Osteocyte (in vitro differentiated cells): ENCODE measurements around the gene PSENEN. TPM values are rescaled to one million over a fixed set of nuclear protein-coding genes. Genes with fewer than 3 reads are reported as not detected.

Experiments used
- DNase-seq: peaks from one replicate; pipeline ENCODE4 v3.0.0; 2021; ENCODE audit warnings: mixed read lengths; ENCODE audit not compliant: unreplicated experiment; ENCODE audit errors: extremely low spot score
- H3K27ac Mint-ChIP-seq: one replicate; pipeline ENCODE4 v1.8.0; 2021; ENCODE audit warnings: mild to moderate bottlenecking, mixed read lengths; ENCODE audit not compliant: unreplicated experiment
- H3K27me3 Mint-ChIP-seq: one replicate; pipeline ENCODE4 v1.8.0; 2021; ENCODE audit warnings: mixed read lengths; ENCODE audit not compliant: unreplicated experiment
- H3K36me3 Mint-ChIP-seq: one replicate; pipeline ENCODE4 v1.8.0; 2021; ENCODE audit warnings: mixed read lengths; ENCODE audit not compliant: unreplicated experiment
- H3K4me1 Mint-ChIP-seq: one replicate; pipeline ENCODE4 v1.8.0; 2021; ENCODE audit warnings: mixed read lengths; ENCODE audit not compliant: unreplicated experiment
- H3K4me3 Mint-ChIP-seq: one replicate; pipeline ENCODE4 v1.8.0; 2021; ENCODE audit warnings: mild to moderate bottlenecking, moderate library complexity, mixed read lengths; ENCODE audit not compliant: unreplicated experiment
- H3K9me3 Mint-ChIP-seq: one replicate; pipeline ENCODE4 v1.8.0; 2021; ENCODE audit warnings: mixed read lengths; ENCODE audit not compliant: unreplicated experiment
- total RNA-seq: library from RNA; stranded (reverse); gene quantifications from 2 replicates; pipeline ENCODE4 v1.2.1, GENCODE V29; 2021
- TF ChIP-seq, protein P1 (sequence below): fragments of 200-600 bp; sonication (generic); IDR thresholded peaks from 2 replicates; pipeline ENCODE4 v1.5.0; 2021; ENCODE audit warnings: antibody characterized with exemption, mild to moderate bottlenecking, moderate library complexity

PSENEN gene
- total RNA-seq, 1 donor from 2014 or later, result 72.6 TPM

DNA sequence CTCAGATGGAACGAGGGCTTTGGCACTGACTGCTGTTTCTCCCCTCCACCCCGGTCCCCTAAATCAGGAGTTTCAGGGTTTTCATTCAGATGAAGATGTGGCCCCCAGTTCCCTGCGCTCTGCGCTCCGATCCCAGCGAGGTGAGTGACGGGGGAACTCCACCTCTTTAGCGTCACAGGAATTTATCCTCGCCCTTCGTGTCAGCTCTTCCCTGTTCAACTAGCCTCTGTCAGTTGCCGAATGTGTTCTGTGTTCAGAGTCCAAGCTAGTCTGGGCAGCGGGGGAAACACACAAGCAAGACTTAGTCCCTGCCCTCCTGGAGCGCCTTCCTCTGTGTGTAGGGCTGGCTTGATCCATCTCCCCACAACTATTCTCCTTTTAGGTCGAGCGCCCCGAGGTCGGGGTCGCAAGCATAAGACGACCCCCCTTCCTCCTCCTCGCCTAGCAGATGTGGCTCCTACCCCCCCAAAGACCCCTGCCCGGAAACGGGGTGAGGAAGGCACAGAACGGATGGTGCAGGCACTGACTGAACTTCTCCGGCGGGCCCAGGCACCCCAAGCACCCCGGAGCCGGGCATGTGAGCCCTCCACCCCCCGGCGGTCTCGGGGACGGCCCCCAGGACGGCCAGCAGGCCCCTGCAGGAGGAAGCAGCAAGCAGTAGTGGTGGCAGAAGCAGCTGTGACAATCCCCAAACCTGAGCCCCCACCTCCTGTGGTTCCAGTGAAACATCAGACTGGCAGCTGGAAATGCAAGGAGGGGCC, 25.9 kb upstream of the PSENEN start:
- DNase-seq, result no peak
- H3K4me3 Mint-ChIP-seq, result peak overlapping the region; percentile 84
- peak overlapping the region; percentile 69 for H3K27ac Mint-ChIP-seq
- peaks cover 23% of the 10 kb centered on the region for H3K36me3 Mint-ChIP-seq
- no peaks in the 10 kb centered on the region for H3K27me3 Mint-ChIP-seq
- no peaks in the 10 kb centered on the region for H3K9me3 Mint-ChIP-seq
- peaks cover 26% of the 10 kb centered on the region for H3K4me1 Mint-ChIP-seq
- TF ChIP-seq, protein P1, sequence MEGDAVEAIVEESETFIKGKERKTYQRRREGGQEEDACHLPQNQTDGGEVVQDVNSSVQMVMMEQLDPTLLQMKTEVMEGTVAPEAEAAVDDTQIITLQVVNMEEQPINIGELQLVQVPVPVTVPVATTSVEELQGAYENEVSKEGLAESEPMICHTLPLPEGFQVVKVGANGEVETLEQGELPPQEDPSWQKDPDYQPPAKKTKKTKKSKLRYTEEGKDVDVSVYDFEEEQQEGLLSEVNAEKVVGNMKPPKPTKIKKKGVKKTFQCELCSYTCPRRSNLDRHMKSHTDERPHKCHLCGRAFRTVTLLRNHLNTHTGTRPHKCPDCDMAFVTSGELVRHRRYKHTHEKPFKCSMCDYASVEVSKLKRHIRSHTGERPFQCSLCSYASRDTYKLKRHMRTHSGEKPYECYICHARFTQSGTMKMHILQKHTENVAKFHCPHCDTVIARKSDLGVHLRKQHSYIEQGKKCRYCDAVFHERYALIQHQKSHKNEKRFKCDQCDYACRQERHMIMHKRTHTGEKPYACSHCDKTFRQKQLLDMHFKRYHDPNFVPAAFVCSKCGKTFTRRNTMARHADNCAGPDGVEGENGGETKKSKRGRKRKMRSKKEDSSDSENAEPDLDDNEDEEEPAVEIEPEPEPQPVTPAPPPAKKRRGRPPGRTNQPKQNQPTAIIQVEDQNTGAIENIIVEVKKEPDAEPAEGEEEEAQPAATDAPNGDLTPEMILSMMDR, result no peak

DNA sequence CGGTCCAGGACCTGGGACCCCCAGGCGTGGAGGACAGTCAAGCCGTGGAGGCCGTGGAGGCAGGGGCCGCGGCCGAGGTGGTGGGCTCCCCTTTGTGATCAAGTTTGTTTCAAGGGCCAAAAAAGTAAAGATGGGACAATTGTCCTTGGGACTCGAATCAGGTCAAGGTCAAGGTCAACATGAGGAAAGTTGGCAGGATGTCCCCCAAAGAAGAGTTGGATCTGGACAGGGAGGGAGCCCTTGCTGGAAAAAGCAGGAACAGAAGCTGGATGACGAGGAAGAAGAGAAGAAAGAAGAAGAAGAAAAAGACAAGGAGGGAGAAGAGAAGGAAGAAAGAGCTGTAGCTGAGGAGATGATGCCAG, 25.3 kb upstream of the PSENEN start:
- H3K36me3 Mint-ChIP-seq, result peaks cover 27% of the 10 kb centered on the region
- H3K4me1 Mint-ChIP-seq, result peaks cover 24% of the 10 kb centered on the region
- no peaks in the 10 kb centered on the region for H3K9me3 Mint-ChIP-seq
- no peak overlapping the region for H3K27ac Mint-ChIP-seq
- H3K4me3 Mint-ChIP-seq, result no peak overlapping the region
- no peak for DNase-seq
- TF ChIP-seq, protein P1, result no peak
- no peaks in the 10 kb centered on the region for H3K27me3 Mint-ChIP-seq

DNA sequence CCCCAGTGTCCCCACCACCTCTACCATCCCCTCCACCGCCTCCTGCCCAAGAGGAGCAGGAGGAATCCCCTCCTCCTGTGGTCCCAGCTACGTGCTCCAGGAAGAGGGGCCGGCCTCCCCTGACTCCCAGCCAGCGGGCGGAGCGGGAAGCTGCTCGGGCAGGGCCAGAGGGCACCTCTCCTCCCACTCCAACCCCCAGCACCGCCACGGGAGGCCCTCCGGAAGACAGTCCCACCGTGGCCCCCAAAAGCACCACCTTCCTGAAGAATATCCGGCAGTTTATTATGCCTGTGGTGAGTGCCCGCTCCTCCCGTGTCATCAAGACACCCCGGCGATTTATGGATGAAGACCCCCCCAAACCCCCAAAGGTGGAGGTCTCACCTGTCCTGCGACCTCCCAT, 24.8 kb upstream of the PSENEN start:
- TF ChIP-seq, protein P1, result no peak
- no peak for DNase-seq
- H3K27me3 Mint-ChIP-seq, result no peaks in the 10 kb centered on the region
- no peak overlapping the region for H3K4me3 Mint-ChIP-seq
- H3K36me3 Mint-ChIP-seq, result peaks cover 32% of the 10 kb centered on the region
- no peaks in the 10 kb centered on the region for H3K9me3 Mint-ChIP-seq
- H3K27ac Mint-ChIP-seq, result no peak overlapping the region
- peaks cover 23% of the 10 kb centered on the region for H3K4me1 Mint-ChIP-seq

DNA sequence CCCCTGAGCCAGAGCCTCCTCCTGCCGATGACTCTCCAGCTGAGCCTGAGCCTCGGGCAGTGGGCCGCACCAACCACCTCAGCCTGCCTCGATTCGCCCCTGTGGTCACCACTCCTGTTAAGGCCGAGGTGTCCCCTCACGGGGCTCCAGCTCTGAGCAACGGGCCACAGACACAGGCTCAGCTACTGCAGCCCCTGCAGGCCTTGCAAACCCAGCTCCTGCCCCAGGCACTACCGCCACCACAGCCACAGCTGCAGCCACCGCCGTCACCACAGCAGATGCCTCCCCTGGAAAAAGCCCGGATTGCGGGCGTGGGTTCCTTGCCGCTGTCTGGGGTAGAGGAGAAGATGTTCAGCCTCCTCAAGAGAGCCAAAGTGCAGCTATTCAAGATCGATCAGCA, 24.1 kb upstream of the PSENEN start:
- no peaks in the 10 kb centered on the region for H3K9me3 Mint-ChIP-seq
- H3K27me3 Mint-ChIP-seq, result no peaks in the 10 kb centered on the region
- peaks cover 36% of the 10 kb centered on the region for H3K36me3 Mint-ChIP-seq
- no peak for DNase-seq
- H3K4me1 Mint-ChIP-seq, result peaks cover 16% of the 10 kb centered on the region
- no peak overlapping the region for H3K27ac Mint-ChIP-seq
- H3K4me3 Mint-ChIP-seq, result no peak overlapping the region
- TF ChIP-seq, protein P1, result no peak

DNA sequence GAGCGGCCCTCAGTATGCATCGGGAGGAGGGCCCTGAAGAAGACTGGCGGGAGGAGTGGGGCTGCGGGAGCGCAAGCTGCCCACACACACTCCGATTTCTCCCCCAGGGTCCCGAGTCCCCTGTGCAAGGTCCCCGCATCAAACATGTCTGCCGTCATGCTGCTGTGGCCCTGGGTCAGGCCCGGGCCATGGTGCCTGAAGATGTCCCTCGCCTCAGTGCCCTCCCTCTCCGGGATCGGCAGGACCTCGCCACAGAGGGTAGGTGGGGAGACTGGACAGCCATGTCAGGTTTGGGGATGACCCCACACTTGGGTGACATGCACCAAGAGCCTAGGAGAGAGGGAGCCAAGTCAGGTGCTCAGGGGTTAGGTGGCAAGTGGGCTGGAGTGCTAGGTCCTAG, 23.0 kb upstream of the PSENEN start:
- Mint-ChIP-seq H3K27me3 (no peaks in the 10 kb centered on the region), H3K9me3 (no peaks in the 10 kb centered on the region), H3K36me3 (peaks cover 41% of the 10 kb centered on the region), H3K4me1 (peaks cover 11% of the 10 kb centered on the region), H3K4me3 (no peak overlapping the region), H3K27ac (no peak overlapping the region)
- TF ChIP-seq, protein P1, result no peak
- no peak for DNase-seq
